Stomach (tissue), 9 donors: ENCODE results near the gene EBF3. TPM values are rescaled to one million over a fixed set of nuclear protein-coding genes. Genes with fewer than 3 reads are reported as not detected.

ENCODE experiments used
- DNase-seq, 2 donors: peaks; one replicate each; pipeline versions ENCODE4 v3.0.0 to v3.0.0-alpha.2; 2013 to 2019
- H3K27ac ChIP-seq, 5 donors: fragments of 200-600 bp in 4 of 5; sonication (generic) in 4 of 5; one replicate each; pipeline ENCODE4 v1.5.1; 2013 to 2019; ENCODE audit warnings: mild to moderate bottlenecking in 1 of 5, moderate library complexity in 1 of 5
- H3K27me3 ChIP-seq, 3 donors: fragments of 200-600 bp; sonication (generic); one replicate each; pipeline ENCODE4 v1.5.1; 2017 to 2019; ENCODE audit warnings: mixed run types in 1 of 3
- H3K36me3 ChIP-seq, 4 donors: fragments of 200-600 bp; sonication (generic); 1 replicate in 3 of 4; 2 replicates in 1 of 4; pipeline ENCODE4 v1.5.1; 2016 to 2019
- H3K4me1 ChIP-seq, 4 donors: fragments of 200-600 bp; sonication (generic); one replicate each; pipeline ENCODE4 v1.5.1; 2016 to 2019
- H3K4me3 ChIP-seq, 4 donors: fragments of 200-600 bp; sonication (generic) in 3 of 4; one replicate each; pipeline ENCODE4 v1.5.1; 2016 to 2019; ENCODE audit warnings: mild to moderate bottlenecking in 1 of 4
- H3K9me3 ChIP-seq, 4 donors: fragments of 200-600 bp; sonication (generic); one replicate each; pipeline ENCODE4 v1.5.1; 2016 to 2019
- EP300 ChIP-seq: sonication (generic); formaldehyde crosslinking; IDR thresholded peaks from one replicate; pipeline ENCODE4 v1.6.1; 2017; ENCODE audit warnings: antibody characterized with exemption
- POLR2A ChIP-seq, 4 donors: fragments of 450-650 bp; IDR thresholded peaks; one replicate each; pipeline ENCODE4 v1.6.1; 2016; ENCODE audit warnings: antibody characterized with exemption in 4 of 4, control low read depth in 2 of 4, mild to moderate bottlenecking in 1 of 4, moderate library complexity in 1 of 4
- POLR2AphosphoS5 ChIP-seq, 3 donors: sonication (generic); formaldehyde crosslinking; IDR thresholded peaks; one replicate each; pipeline ENCODE4 v1.6.1; 2016; ENCODE audit warnings: antibody characterized with exemption in 3 of 3
- WGBS, 5 donors: extraction: QIAGEN DNeasy Blood & Tissue Kit in 3 of 5; methylation state at CpG; one replicate each; pipeline versions ENCODE4 v1.1.5 to v1.1.7; 2013 to 2018; 5-methylcytosine and 5-hydroxymethylcytosine counted together
- intact Hi-C: fragments of 100-400 bp; cut with DNase I; formaldehyde crosslinking; loops from one replicate; pipeline ENCODE4 v1.15.1; 2023; ENCODE audit warnings: low total_unique reads
- polyA plus RNA-seq, 3 donors: library from polyadenylated mRNA; stranded (reverse); fragments of 200-250 nt; gene quantifications; one replicate each; pipeline ENCODE4 v1.2.3, GENCODE V29; 2013
- total RNA-seq, 5 donors: library from RNA; depleted of rRNA; stranded (reverse); fragments of >200 nt; gene quantifications; one replicate each; pipeline versions ENCODE4 v1.1.0 to v1.2.3, GENCODE V29; 2014 to 2016
- TF ChIP-seq, protein P1 (sequence below), 7 experiments: fragments of 450-650 bp in 4 of 7; fragments of 200-600 bp in 3 of 7; sonication (generic) in 3 of 7; IDR thresholded peaks; one replicate each; pipeline ENCODE4 v1.5.1; 2016 to 2019; ENCODE audit warnings: antibody characterized with exemption in 7 of 7, control low read depth in 2 of 7, mild to moderate bottlenecking in 1 of 7
- donor health status: healthy with polysubstance abuse.
- donor health status: Bipolar disorder and iron deficiency.
- donor health status: healthy.

Gene EBF3
- total and polyA plus RNA-seq, 8 donors = 0.19 to 7.3 (median 0.58) TPM; not detected in 3

- H3K4me1 ChIP-seq = no peaks in the 10 kb centered on the region
- 84 to 94% (median 88%) methylated on average over 7 of the region's 7 CpGs for WGBS, 5 donors
- H3K36me3 ChIP-seq = no peaks in the 10 kb centered on the region
- H3K27me3 ChIP-seq = no peaks in the 10 kb centered on the region
- H3K27ac ChIP-seq = no peak overlapping the region
- TF ChIP-seq, protein P1, sequence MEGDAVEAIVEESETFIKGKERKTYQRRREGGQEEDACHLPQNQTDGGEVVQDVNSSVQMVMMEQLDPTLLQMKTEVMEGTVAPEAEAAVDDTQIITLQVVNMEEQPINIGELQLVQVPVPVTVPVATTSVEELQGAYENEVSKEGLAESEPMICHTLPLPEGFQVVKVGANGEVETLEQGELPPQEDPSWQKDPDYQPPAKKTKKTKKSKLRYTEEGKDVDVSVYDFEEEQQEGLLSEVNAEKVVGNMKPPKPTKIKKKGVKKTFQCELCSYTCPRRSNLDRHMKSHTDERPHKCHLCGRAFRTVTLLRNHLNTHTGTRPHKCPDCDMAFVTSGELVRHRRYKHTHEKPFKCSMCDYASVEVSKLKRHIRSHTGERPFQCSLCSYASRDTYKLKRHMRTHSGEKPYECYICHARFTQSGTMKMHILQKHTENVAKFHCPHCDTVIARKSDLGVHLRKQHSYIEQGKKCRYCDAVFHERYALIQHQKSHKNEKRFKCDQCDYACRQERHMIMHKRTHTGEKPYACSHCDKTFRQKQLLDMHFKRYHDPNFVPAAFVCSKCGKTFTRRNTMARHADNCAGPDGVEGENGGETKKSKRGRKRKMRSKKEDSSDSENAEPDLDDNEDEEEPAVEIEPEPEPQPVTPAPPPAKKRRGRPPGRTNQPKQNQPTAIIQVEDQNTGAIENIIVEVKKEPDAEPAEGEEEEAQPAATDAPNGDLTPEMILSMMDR (IDR thresholded peaks at IDR 0.05) = no peak
- no peak for TF ChIP-seq POLR2A (IDR thresholded peaks at IDR 0.05)
- no peak for TF ChIP-seq EP300
- TF ChIP-seq POLR2AphosphoS5 (IDR thresholded peaks at IDR 0.05) = no peak
- DNase-seq = no peak
- no peak overlapping the region for H3K4me3 ChIP-seq
- H3K9me3 ChIP-seq = no peaks in the 10 kb centered on the region
- intact Hi-C loops = no loop called here
These were observed 47.5 kb downstream of the EBF3 start for GRCh38 chr10:129916506-129916995.

GRCh38 chr10:129915526-129916378, 48.3 kb downstream of the EBF3 start:
- no peak for DNase-seq
- 86 to 91% (median 88%) methylated on average over 23 to 27 of the region's 27 CpGs for WGBS, 5 donors
- intact Hi-C loops = no loop called here

GRCh38 chr10:129914960-129915359, 49.1 kb downstream of the EBF3 start:
- DNase-seq = no peak
- Histone ChIP-seq H3K9me3 (no peaks in the 10 kb centered on the region), H3K4me3 (no peak overlapping the region), H3K27me3 (peaks cover 0 to 7% (median 0%) of the 10 kb centered on the region in 3 donors), H3K27ac (no peak overlapping the region), H3K4me1 (no peaks in the 10 kb centered on the region), H3K36me3 (no peaks in the 10 kb centered on the region)
- 70 to 91% (median 78%) methylated on average over 2 of the region's 2 CpGs for whole genome bisulfite sequencing, 5 donors
- TF ChIP-seq, protein P1 (IDR thresholded peaks at IDR 0.05) = no peak
- TF ChIP-seq POLR2A (IDR thresholded peaks at IDR 0.05) (no peak), EP300 (no peak), POLR2AphosphoS5 (IDR thresholded peaks at IDR 0.05) (no peak)
- intact Hi-C loops = no loop called here

More at GRCh38 chr10:129915526-129916378, 48.3 kb downstream of the EBF3 start:
- Histone ChIP-seq H3K27me3 (peaks cover 0 to 3% (median 0%) of the 10 kb centered on the region in 3 donors), H3K9me3 (no peaks in the 10 kb centered on the region), H3K4me3 (no peak overlapping the region), H3K36me3 (no peaks in the 10 kb centered on the region), H3K27ac (no peak overlapping the region), H3K4me1 (no peaks in the 10 kb centered on the region)
- TF ChIP-seq POLR2AphosphoS5 (IDR thresholded peaks at IDR 0.05) (no peak), EP300 (no peak), POLR2A (IDR thresholded peaks at IDR 0.05) (no peak)
- TF ChIP-seq, protein P1 (IDR thresholded peaks at IDR 0.05) = no peak

- no peaks in the 10 kb centered on the region for H3K36me3 ChIP-seq
- WGBS, 5 donors = 89 to 95% (median 91%) methylated on average over 19 of the region's 19 CpGs
- H3K4me1 ChIP-seq = no peaks in the 10 kb centered on the region
- no peak overlapping the region for H3K4me3 ChIP-seq
- intact Hi-C loops = no loop called here
- no peaks in the 10 kb centered on the region for H3K9me3 ChIP-seq
- TF ChIP-seq, protein P1 (IDR thresholded peaks at IDR 0.05) = no peak
- no peak for TF ChIP-seq EP300
- no peak for TF ChIP-seq POLR2AphosphoS5 (IDR thresholded peaks at IDR 0.05)
- TF ChIP-seq POLR2A (IDR thresholded peaks at IDR 0.05) = no peak
- peaks cover 0 to 13% (median 0%) of the 10 kb centered on the region in 3 donors for H3K27me3 ChIP-seq
- H3K27ac ChIP-seq = no peak overlapping the region
- no peak for DNase-seq
These were observed 49.8 kb downstream of the EBF3 start for GRCh38 chr10:129914153-129914855.
